COR-L47 (cell line): ENCODE results near the gene GLS2.
"Not testable (repeated sequence)": the region's sequence is repeated elsewhere in the genome, so short reads cannot be mapped to it uniquely, and the experiment has no call there.

Experiments
- DNase-seq: peaks from one replicate; lab custom pipeline; 2025; lab: John Stamatoyannopoulos, UW

Gene GLS2

DNA sequence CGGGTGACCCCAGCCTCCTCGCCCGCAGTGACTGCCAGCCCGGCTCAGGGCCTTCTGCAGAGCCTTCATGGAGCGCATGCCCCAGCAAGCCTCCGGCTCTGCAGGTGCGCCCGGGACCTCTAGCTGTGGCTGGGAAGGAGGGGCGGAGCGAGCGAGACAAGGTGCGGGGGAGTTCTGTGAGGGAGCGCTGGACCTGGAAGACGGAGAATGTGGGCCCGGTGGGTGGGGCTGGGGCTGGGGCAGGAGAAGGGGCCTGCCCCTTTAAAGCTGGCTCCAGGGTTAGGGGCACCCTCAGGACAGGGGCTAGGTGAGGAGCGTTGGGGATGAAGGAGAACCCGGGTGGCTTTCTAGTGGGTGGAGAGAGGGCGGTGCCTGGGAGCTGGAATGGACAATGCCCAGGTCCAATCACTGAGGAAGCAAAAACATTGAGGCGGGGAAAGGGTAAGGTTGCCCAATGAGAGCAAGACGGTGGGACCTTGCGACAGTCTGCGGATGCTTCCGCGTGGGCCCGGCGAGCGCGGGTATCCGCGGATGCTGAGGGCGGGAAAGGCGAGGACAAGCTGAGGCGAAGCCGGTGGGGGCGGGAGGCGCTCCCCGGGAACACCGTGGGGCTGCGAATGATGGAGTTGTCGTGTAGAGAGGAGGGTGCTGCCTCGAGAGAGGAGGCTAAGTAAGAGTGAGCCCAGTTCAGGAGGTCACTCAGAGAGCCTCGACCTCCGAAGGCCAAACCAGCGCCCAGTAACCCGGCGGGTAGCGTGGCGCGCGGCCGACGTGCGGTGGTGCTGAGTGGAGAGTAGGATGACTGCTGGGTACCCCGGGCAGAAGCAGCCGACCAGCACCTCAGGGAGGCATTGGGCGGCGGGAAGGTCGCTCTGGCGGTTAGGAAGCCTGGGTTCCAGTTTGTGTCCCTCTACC lies at the start of gene GLS2:
TSS of gene GLS2 (minus strand) at position 121 of the 915 bp plus-strand sequence. CDS start at position 78, 43 bp downstream.
- peak; percentile 71 for DNase-seq

DNA sequence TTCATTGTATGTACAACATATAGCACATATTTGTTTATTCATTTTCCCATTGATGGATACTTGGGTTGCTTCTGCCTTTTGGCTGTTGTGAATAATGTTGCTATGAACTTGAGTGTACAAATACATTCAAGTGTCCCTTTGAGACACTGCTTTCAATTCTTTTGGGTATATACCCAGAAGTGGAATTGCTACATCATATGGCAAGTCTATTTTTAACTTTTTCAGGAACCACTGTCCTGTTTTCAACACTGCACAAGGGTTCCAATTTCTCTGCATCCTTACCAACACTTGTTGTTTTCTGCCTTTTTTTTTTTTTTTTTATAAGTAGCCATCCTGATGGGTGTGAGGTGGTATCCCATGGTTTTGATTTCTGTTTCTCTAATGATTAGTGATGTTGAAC lies 49.6 kb upstream of the GLS2 start:
- no peak for DNase-seq

DNA sequence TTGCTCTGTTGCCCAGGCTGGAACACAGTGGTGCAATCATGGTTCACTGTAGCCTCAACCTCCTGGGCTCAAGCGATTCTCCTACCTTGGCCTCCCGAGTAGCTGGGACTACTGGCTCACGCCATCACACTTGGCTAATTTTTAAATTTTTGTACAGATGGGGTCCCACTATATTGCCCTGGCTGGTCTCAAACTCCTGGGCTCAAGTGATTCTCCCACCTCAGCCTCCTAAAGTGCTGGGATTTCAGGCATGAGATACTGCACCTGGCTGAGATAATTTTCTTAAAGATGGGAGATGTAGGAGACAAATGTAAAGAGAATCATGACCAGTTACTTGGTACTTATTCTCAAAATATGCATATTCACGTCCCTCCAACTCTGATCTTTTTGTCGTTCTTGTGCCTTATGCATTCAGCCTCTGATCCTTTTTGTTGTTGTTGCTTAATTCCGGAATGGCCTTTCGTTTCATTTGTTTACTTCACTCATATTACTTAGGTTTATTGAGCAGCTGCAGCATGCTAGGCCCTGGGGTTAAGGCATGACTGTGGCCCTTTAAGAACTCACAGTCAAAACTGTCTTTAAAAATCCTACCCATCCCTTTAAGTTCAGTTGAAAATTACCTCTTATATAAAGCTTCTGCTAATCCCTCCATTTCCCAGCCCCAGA lies 42.6 kb upstream of the GLS2 start:
- no peak for DNase-seq

DNA sequence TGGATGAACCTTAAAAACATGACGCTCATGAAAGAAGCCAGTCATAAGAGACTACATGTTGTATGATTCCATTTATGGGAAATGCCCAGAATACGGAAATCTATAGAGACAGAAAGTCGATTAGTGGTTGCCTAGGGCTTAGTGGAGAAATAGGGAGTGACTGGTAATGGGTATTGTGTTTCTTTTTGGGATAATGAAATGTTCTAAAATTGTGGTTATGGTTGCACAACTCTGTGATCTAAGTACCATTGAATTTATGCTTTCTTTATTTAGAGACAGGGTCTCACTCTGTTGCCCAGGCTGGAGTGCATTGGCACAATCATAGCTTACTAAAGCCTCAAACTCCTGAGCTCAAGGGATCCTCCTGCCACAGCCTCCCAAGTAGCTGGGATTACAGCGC lies 41.7 kb upstream of the GLS2 start:
- DNase-seq = no peak

DNA sequence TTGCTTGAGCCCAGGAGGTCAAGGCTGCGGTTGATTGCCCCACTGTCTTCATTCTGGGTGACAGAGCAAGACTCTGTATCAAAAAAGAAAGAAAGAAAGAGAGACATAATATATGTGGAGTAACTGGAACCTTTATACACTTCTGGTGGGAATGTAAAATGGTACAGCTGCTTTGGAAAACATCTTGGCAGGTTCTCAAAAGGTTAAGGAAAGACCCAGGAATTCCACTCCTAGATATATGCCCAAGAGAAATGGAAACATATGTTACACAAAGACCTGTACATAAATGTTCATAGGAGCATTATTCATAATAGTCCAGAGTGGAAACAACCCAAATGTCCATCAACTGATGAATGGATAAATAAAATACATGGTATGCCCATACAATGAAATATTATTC lies 40.9 kb upstream of the GLS2 start:
- DNase-seq = no peak

DNA sequence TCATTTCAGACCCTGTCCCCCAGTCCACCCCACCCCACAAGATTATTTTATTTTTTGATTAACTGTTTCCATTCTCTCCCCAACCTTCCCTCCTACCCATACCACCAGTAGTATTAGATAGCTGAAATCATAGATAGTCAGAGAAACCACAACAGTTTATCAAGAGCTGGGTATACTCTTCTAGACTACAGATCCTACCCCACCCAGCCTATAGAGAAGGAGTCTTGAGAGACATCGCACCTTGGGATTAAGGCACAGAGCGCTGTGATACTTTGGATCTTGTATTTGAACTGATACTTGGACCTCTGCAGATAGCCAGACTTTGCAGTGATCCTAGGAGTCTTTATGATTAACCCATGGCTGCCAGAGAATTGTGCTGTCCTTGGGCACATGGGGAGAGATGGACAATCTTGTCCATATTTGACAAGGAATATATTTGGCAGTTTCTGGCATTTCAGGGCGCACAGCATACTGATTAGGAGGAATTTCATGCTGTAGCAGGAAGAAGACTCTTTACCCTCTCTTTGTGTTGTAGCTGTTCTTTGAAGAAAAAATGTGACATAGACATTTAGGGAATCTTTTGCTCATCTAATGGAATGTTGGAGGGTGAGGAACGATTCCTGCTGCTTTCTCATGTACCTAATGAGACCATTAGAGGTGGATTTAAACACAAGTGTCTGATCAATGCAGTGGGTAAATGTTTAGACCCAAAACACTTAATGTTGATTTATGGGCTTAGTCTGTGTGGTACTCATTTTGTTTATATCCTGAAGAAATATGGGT lies 34.6 kb upstream of the GLS2 start:
- DNase-seq = no peak

DNA sequence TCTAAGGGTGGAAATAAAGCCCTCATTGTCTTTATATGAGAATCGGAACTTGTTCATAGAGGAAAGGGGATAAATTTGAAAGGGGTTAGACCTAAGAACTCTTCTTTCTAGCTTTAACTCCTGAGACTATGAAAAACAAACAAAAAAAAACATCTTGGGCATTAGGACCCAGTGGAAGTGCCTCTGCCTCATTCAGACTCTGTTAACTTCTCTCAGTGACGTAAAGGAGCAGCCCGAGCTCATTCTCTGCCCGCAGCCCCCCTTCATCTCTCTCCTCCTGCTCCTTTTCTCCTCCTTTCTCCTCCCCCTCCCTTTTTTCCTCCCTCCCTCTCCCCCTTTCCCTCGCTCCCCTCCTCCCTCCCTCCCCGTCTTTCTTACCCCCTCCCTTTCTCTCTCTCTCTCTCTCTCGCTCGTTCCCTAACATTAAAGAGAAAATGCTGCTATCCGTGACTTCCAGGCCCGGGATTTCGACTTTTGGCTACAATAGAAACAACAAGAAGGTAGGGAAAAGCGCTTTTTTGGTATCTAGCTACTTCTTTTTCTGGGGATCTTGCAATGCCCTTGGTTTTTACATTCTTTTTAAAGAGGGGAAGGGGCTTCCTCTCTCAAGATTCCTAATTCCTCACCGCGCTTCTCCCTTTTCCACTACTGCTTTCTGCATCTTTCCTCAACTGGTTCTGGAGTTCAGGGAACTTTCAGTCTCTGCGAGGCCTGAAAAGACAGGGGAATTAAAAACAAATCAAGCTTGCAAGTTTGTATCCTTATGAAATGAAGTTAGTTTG lies 33.8 kb upstream of the GLS2 start, which contains the start of gene RBMS2:
TSS of gene RBMS2 (plus strand) at position 231 of the 782 bp plus-strand sequence. CDS start at position 435, 204 bp downstream.
- peak; percentile 13 for DNase-seq

DNA sequence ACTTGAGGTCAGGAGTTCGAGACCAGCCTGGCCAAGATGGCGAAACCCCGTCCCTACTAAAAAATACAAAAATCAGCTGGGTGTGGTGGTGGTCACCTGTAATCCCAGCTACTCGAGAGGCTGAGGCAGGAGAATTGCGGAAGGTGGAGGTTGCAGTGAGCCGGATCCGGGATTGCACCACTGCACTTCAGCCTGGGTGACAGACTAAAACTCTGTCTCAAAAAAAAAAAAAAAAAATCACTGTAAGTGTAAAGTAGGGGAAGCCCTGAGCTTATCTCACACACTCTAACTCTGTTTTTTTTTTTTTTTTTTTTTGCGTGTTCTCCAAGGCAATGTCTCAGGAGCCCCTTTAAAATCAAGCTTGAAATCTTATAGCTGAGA lies 33.2 kb upstream of the GLS2 start:
- no peak for DNase-seq

DNA sequence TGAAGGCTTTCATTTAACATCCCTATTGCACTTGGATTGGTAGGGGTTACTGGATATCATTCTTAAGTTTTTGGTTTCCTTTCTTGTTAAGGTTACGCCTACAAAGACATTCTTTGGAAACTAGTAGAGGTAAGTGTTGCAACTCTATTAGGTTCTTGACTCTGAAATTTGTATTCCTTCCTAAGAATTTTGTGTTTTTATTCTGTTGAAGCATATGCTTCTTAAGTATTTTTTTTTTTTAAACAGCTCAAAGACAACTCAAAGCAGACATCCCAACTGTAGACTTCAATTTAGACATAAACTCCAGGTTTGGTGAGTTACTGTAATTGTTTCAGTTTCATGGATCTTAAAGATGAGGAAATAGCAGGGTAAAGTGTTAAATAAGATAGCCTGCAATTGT lies 32.5 kb upstream of the GLS2 start:
- no peak for DNase-seq

DNA sequence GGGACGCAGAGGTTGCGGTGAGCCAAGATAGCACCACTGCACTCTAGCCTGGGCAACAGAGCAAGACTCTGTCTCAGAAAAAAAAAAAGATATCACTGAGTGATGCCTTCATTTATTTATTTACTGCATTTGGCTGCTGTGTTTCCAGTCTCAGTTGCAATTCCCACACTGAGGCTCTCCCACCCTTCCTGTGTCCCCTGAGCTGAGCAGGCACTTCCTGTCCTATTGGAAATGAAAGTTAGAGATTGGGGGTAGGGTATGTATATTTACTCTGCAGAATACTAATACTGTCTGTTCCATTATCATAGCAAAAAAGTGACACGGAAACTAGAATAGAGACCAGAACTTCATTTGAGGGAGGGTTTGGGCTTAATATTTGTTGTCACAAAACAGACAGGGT lies 32.1 kb upstream of the GLS2 start:
- no peak for DNase-seq

DNA sequence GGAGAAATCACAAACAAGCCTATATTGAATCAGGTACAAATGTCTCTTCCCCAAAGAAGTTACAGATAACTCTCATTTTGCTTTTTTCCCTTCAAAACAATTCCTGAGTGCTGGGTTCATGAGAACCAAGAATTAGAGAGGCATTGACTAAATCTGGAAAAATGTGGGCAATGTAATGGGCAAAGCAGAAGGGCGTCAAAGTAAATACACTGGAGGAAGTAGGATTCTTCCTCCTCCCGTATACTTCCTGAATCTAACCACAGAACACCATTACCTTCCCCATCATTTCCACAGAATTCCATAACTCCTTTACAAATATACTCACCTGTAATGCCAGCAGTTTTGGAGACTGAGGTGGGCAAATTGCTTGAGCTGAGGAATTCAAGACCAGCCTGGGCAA lies 30.6 kb upstream of the GLS2 start:
- no peak for DNase-seq

DNA sequence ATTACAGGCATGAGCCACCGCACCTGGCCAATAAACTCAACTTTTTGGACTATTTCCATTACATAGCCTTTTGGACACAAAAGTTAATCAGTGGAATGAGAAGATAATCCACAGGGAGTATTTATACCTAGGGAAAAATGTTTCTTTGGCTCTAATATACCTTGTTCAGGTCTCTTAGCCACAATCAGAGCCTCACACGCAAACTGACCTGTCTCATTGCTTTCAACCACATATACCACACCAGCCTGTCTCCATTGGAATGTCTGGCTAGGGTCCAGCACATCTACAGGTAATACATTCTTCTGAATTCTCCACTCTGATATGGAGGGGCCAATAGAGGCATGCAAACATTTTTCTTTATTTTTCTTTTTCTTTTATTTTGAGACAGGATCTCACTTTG lies 29.9 kb upstream of the GLS2 start:
- DNase-seq = no peak

DNA sequence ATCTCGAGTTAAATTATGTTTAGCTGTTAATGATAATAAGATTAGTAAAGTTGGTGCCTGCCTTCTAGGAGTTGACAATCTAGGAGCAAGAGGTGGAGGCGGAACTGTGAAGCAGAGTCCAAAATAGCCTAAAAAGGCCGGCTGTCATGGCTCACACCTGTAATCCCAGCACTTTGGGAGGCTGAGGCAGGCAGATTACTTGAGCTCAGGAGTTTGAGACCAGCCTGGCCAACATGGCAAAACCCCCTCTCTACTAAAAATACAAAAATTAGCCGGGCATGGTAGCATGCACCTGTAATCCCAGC lies 26.0 kb upstream of the GLS2 start:
- not testable (repeated sequence) for DNase-seq

DNA sequence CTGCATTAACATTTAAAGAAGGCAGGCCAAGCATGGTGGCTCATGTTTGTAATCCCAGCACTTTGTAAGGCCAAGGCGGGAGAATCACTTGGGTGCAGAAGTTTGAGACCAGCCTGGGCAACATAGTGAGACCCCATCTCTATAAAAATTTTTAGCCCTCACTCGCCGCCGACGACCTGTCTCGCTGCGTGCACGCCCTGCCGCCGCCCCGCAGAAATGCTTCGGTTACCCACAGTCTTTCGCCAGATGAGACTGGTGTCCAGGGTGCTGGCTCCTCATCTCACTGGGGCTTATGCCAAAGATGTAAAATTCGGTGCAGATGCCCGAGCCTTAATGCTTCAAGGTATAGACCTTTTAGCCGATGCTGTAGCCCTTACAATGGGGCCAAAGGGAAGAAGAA lies 22.8 kb upstream of the GLS2 start:
- DNase-seq = no peak

DNA sequence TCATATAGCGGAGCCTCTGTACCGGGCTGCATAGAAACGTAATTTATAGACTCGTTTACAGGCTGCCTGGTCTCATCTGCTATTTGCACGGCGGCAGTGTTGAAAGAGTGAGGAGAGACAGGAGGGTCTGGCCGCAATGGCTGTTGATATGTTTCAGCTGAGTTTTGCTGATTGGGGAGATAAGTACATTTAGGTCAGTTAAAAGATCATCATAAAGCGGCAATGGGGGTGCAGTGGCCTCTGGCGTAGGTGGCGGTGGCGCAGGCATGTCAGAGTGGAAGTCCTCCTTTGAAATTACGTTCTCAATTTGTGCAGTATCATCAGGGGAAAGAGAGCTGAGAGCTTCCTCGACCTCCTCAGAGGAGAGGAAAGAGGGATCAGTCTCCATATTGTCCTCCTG lies 11.9 kb upstream of the GLS2 start:
- not testable (repeated sequence) for DNase-seq

DNA sequence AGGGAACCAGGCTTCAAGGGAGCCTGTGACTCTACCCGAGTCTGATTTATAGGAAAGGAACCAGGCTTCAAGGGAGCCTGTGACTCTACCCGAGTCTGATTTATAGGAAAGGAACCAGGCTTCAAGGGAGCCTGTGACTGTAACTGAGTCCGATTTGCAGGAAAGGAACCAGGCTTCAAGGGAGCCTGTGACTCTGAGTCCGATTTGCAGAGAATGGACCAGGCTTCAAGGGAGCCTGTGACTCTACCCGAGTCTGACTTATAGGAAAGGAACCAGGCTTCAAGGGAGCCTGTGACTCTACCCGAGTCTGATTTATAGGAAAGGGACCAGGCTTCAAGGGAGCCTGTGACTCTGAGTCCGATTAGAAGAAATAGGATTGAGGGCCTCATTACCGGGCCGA lies 11.5 kb upstream of the GLS2 start:
- not testable (repeated sequence) for DNase-seq

DNA sequence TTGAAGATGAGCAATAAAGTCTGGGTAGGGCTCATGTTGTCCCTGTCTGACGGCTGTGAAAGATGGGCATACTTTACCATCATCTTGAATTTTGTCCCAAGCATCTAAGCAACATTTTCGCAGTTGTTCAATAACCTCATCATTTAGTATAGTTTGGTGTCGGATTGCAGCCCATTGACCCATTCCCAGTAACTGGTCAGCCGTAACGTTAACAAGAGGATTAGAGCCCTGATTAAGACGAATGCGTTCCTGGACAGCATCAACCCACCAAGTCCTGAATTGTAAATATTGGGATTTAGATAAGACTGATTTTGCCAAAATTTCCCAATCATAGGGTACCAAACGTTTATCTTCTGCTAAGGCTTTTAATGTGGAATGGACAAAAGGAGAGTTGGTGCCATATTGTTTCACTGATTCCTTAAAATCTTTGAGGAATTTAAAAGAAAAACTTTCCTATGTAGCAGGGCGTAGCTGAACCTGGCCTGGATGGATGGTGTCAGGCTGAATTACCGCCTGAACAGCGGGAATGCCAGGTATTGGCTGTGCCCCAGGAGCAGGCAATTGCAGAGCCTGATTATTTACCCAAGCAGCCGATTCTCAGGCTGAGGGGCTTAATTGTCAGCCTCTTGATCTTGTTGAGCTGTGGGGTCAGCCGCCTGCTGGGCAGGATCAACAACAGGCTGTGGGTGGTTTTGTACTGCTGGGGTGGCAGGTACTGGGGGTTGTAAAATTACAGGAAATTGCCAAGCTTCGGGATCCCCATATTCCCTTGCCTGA lies 10.4 kb upstream of the GLS2 start:
- DNase-seq = peak; percentile 70

DNA sequence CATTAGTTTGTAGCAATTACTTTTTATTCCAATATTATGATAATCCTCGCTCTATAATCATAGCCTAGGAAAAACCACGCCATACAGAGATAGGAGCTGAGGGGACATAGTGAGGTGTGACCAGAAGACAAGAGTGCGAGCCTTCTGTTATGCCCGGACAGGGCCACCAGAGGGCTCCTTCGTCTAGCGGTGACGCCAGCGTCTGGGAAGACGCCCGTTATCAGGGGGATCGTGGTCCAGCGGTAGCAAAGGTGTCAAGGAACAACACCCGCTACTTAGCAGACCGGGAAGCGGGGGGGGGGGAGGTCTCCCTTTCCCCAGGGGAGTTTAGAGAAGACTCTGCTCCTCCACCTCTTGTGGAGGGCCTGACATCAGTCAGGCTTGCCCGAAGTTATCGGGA lies 8.7 kb upstream of the GLS2 start:
- DNase-seq = peak; percentile 1

DNA sequence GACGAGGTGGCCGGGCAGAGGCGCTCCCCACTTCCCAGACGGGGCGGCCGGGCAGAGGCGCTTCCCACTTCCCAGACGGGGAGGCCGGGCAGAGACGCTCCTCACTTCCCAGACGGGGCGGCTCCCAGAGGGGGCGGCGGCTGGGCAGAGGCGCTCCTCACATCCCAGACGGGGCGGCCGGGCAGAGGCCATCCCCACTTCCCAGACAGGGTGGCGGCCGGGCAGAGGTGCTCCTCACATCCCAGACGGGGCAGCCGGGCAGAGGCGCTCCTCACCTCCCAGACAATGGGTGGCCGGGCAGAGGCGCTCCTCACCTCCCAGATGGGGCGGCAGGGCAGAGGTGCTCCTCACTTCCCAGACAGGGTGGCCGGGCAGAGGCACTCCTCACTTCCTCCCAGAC lies 6.5 kb upstream of the GLS2 start:
- DNase-seq = not testable (repeated sequence)

DNA sequence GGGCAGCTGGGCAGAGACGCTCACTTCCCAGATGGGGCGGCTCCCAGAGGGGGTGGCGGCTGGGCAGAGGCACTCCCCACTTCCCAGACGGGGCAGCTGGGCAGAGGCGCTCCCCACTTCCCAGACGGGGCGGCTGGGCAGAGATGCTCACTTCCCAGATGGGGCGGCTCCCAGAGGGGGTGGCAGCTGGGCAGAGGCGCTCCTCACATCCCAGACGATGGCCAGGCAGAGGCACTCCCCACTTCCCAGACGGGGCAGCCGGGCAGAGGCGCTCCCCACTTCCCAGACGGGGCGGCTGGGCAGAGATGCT lies 6.1 kb upstream of the GLS2 start:
- not testable (repeated sequence) for DNase-seq

DNA sequence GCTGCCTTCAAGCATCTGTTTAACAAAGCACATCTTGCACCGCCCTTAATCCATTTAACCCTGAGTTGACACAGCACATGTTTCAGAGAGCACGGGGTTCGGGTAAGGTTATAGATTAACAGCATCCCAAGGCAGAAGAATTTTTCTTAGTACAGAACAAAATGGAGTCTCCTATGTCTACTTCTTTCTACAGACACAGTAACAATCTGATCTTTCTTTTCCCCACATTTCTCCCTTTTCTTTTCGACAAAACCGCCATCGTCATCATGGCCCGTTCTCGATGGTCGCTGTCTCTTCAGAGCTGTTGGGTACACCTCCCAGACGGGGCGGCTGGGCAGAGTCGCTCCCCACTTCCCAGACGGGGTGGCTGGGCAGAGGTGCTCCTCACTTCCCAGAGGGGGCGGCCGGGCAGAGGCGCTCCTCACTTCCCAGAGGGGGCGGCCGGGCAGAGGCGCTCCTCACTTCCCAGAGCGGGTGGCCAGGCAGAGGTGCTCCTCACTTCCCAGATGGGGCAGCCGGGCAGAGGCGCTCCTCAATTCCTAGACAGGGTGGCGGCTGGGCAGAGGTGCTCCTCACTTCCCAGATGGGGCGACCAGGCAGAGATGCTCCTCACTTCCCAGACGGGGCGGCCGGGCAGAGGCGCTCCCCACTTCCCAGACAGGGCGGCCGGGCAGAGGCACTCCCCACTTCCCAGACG lies 5.6 kb upstream of the GLS2 start:
- DNase-seq = not testable (repeated sequence)
